HG02763 (cell line): ENCODE measurements around the gene MYRFL.
"Not testable (repeated sequence)": the region's sequence is repeated elsewhere in the genome, so short reads cannot be mapped to it uniquely, and the experiment has no call there.

ENCODE experiments used
- ATAC-seq: cut with Tn5 transposase; IDR thresholded peaks from one replicate; pipeline ENCODE4 v1.9.1; 2021; ENCODE audit warnings: mild to moderate bottlenecking, moderate library complexity; ENCODE audit not compliant: unreplicated experiment

MYRFL gene

GRCh38 chr12:69824966-69825560 is at the start of gene MYRFL:
Gene MYRFL (plus strand): TSS chr12:69825227. CDS start chr12:69825518, 291 bp downstream.
- no peak for ATAC-seq

GRCh38 chr12:69779928-69780327 is 45.1 kb upstream of the MYRFL start:
- no peak for ATAC-seq

DNA sequence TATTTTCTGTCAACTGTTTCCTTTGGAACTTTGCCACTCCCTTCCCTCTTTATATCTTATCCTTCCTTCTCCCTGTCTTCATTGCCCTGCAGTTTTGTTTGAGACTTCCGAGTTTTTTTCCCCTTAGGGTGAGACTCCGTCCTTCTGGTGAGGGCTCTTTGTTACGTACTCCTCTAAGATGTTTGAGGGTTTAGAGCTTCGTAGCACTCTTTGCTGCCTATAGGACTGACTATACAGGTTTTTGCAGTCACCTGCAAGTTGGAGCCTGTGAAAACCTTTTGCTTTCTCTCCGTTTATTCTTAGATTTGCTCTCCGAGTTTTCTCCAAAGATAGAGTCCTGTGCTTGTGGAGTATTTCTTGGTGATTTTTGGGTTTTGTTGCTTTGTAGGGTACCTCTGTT is 41.7 kb upstream of the MYRFL start:
- ATAC-seq = no peak

- ATAC-seq = no peak
Measured at GRCh38 chr12:69789351-69789750, 35.7 kb upstream of the MYRFL start.

DNA sequence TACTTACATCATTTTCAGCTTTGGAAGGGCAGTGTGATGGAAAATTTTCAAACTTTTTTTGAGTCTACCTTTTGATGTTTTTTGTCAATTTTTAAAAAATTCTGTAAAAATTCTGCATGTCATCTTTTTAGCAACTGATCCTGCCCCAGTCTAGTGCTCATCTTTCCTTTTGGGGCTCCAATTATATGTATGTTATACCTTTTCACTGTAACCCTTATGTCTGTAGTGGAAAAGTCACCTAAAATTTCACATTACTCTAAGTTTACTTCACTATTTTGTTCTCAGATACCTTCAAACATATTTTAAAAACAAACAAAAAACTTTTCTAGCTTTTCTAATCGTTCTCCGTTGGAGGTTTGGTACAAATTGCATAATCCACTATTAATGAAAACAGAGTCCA is 32.5 kb upstream of the MYRFL start:
- no peak for ATAC-seq

GRCh38 chr12:69807101-69807897 is 17.7 kb upstream of the MYRFL start:
- ATAC-seq = not testable (repeated sequence)

- no peak for ATAC-seq
Measured at GRCh38 chr12:69810870-69811498, 14.0 kb upstream of the MYRFL start.

GRCh38 chr12:69816082-69816481 is 8.9 kb upstream of the MYRFL start:
- no peak for ATAC-seq

DNA sequence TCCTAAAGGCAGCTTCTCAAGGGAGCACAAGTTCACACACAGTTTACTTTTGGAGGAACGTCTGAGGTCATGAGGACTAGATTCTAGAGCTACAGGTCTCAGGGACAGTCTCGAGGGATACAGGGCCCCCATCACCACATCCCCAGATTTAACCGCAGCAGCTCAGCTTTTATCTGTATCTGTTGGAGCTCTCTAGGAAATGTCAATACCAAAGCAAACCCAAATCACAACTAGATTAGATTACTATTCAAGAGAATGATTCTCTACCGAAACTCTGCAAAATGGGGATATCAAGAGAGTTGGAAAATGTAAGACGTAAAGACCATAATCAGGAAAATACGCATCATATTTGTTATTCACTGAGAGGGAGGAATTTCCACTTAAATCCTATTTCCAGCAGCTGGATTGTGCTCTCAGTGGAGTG is 4.0 kb upstream of the MYRFL start:
- no peak for ATAC-seq

DNA sequence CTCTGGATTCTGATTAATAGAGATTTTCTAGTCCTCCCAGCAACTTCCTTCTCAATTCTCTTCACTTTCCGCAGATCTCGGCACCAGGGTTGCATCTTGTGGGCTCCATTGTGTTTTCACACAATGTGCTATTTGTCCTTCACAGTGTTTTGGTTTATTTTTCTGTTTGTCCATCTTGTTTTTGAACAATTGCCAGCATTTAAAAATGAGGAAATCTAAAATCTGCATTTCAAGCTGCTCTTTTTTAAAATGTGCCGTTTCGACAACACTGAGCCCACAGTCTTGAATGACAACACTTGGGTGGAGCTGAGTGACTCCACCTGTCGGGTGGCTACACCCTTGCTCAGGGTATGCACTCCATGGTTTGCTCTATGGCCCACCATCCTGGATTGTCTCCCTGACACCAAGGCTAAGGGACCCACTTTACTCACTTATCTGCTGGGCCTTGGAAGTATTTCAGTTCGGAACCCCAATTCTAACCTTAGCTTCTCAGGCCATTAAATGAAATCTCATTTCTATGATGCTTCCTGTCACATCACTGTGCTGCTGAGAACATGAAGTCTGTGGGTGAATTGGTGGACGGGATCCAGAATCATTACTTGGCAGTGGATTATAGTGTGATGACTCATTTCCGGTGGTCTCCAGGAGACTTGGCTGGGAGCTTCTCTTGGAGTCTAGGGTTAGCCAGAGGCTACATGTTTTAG is 3.4 kb upstream of the MYRFL start:
- no peak for ATAC-seq

DNA sequence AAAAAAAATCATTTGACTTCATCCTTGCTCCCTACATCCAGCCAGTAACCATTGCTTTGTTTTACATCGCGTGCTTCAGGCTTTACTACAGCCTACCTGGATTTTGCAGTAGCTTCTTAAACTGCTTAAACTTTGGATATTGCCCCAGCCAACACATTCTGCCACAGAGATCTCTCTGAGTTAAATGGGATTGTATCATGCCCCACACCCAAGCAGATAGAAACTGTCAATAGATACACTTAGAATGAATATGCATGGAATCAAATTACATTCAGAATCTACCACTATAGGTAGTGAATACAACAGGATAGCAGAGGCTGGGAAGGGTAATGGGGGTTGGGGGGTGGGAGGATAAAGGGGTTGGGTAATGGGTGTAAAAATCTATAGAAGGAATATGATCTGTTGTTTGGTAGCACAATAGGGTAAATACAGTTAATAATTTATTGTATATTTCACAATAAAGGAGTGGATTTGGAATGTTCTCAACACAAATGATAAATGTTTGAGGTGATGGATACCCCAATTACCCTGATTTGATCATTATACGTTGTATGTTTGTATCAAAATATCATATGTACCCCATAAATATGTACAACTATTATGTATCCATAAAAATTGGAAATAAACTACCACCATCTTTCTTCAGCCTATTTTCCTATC is 2.7 kb upstream of the MYRFL start:
- no peak for ATAC-seq

- no peak for ATAC-seq
Measured at GRCh38 chr12:69824028-69824427, 999 bp upstream of the MYRFL start.

- ATAC-seq = no peak
Measured at GRCh38 chr12:69828897-69829296, 3.9 kb downstream of the MYRFL start.

DNA sequence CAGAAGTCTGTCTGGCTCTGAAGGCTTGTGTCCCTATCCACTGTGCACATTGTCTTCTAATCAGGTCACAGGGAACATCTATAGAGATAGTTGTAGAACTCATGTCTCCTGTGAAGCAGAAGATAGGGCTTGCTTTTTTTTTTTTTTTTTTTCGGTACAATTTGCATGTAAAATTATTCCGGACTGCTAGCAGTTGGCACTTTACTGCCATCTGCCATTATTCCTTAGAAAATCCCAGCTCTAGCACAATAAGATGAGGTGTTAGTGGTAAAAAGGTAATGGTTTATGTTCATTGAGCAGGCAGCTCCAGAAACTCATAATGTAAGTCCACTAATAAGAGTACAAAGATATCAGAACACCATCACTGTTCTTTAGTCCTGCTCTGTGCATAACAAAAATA is 8.7 kb downstream of the MYRFL start:
- ATAC-seq = no peak

DNA sequence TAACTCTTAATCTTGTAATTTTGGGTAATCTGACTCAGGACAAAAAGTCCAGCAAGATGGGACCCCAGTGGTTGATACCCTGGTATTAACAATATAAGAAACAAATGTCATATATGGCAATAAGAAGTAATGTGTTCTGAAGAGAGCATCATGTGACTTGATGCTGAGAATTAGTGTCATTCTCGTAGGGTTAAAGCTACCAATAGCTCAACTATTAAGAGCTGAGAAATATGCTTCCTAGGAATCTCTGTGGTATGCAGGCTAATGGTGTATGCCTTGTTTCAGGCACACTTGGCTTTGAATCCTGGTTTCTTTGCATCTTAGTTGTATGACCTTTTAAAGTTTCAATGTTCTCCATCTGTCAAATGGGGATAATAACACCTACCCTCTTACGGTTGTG is 9.1 kb downstream of the MYRFL start:
- ATAC-seq = no peak

DNA sequence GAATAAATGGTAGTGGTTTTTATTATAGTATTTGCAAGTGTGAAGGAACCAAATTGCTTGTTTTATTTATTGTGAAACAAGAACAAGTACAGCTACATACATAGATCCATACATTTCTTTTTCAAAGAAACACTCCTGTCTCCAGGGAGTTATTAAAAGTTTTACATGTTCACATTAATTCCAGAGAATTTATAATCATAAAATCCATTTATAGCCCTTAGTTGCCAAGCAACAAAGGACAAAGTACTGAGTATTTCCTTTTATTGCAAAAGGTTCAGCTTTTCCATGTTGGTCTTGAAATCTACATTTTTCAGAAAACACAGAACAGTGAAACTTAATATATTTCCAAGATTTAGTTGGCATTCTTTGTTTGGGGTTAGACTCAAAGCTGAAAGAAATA is 9.5 kb downstream of the MYRFL start:
- ATAC-seq = no peak

DNA sequence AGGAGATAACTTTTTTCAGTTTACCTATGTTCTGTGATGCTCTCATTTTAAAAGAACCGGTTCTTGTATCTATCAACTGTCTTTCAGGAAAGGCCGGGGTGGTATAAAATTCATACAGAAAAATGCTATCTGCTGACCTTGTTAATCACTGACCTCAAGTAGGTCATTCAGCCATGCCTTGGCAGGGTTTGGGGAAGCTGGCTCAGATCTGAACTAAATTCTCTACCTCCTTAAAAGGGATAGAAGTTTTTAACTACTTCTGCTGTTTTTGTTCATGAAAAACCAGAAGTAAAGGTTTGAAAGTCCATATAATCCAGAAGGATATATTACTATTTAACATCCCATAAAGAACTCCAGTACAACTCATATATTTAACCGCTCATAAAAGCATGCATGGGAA is 10.1 kb downstream of the MYRFL start:
- no peak for ATAC-seq

- no peak for ATAC-seq
Measured at GRCh38 chr12:69836015-69836414, 11.0 kb downstream of the MYRFL start.

DNA sequence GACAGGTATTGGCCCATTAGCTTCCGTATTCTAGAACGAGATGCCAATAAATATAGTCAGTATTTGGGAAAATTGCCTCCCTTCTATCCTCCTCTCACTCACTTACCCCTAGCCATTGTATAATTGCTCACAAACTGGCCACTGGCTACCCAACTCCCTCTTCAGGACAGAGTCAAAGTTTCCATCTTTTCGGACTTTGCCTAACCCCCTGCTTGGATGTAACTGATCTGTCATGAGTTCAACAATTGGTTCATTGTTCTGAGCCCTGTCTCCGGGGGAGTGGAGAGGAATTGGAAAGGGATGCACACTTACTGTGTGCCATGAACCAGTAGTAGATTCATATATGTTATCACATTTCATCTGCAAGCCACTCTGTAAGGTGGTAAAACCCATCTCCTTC is 12.2 kb downstream of the MYRFL start:
- no peak for ATAC-seq

DNA sequence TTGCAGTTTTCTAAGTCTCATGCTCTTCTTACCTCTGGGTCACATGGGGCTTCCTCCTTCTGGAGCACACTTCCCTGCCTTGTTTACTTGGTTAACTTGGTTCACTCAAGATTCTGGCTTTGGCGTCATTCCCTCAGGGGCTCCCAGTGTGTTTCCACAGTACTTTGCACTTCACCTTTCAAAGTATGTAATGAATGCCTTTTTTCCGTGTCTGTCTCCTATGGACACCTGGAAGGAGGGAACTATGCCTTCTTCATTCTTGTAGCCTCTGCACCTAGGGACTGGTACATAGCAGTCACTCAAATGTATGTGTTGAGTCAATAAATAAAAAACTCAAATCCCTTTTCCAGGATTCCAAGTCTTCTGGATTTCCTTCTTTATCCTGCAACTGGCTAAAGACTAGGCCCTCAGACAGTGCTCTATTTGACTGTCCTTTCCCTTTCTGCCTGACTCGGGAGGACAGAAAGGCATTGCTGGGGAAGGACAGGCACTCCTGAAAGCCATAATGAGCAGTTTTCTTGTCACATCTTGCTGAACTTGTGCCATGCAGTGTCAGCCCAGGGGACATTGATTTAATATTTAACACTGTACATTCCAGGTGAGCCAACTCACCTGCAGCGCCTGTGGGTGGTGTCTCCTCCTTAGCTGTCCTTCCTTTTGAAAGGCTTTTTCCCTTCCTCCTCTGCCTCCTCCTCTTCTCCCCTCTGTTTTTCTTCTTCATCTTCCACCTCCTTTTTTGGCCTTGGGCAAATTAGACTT is 12.8 kb downstream of the MYRFL start:
- ATAC-seq = no peak
